GM18873 (cell line): ENCODE results near the gene TRIM69.
"Not testable (repeated sequence)": the region's sequence is repeated elsewhere in the genome, so short reads cannot be mapped to it uniquely, and the experiment has no call there.

Experiments
- ATAC-seq: cut with Tn5 transposase; IDR thresholded peaks from one replicate; pipeline ENCODE4 v1.9.1; 2021; ENCODE audit warnings: mild to moderate bottlenecking, moderate library complexity, moderate number of reproducible peaks; ENCODE audit not compliant: unreplicated experiment, low FRiP score

TRIM69 gene

GRCh38 chr15:44735482-44736180 is 697 bp upstream of the TRIM69 start:
- ATAC-seq: no peak

- ATAC-seq: no peak
These were observed 2.1 kb downstream of the TRIM69 start for GRCh38 chr15:44738340-44738984.

- ATAC-seq: not testable (repeated sequence)
These were observed 3.0 kb downstream of the TRIM69 start for GRCh38 chr15:44739222-44739847.

DNA sequence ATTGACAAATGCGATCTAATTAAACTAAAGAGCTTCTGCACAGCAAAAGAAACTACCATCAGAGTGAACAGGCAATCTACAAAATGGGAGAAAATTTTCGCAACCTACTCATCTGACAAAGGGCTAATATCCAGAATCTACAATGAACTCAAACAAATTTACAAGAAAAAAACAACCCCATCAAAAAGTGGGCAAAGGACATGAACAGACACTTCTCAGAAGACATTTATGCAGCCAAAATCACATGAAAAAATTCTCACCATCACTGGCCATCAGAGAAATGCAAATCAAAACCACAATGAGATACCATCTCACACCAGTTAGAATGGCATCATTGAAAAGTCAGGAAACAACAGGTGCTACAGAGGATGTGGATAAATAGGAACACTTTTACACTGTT is 7.1 kb downstream of the TRIM69 start:
- ATAC-seq: not testable (repeated sequence)

- no peak for ATAC-seq
These were observed 17.0 kb downstream of the TRIM69 start for GRCh38 chr15:44753345-44753744.

GRCh38 chr15:44763187-44763586 is 26.9 kb downstream of the TRIM69 start:
- ATAC-seq: no peak

DNA sequence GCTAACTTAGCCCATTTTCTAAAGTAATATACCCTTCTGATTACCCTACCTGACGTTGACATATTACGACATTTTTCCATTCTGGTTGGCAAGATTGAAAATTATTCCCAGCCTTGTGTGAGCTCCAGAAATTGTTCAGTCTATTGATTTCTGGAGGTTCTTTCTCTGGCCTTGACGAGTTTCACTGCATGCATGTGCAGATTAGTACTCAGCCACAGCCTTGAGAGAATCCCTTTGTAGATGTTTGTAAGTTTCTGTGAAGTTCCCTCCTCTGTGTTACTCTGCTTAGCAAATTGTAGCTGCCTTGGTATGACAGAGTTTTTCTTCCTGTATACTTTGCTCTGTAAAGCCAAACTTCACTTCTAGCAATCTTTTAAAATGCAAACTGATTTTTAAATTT is 27.5 kb downstream of the TRIM69 start:
- ATAC-seq: no peak

DNA sequence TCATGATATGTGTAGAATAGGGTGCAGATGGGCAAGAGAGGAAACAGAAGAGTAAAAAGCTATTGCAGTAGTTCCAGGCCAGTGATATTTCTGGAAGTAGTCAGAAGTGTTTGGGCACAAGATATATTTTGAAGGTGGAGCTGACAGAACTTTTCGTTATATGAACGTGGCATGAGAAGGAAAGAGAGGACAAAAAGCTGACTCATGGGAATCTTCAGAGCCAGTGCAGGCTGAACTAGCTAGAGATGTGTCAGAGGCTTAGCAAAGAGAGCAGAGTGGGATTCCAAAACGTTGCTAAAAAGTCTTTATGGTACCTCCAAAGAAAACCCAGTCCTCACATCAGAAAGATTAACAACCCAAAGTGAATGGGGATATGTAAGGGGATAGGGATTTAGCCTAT is 28.7 kb downstream of the TRIM69 start:
- no peak for ATAC-seq

- no peak for ATAC-seq
These were observed 33.2 kb downstream of the TRIM69 start for GRCh38 chr15:44769521-44769920.

DNA sequence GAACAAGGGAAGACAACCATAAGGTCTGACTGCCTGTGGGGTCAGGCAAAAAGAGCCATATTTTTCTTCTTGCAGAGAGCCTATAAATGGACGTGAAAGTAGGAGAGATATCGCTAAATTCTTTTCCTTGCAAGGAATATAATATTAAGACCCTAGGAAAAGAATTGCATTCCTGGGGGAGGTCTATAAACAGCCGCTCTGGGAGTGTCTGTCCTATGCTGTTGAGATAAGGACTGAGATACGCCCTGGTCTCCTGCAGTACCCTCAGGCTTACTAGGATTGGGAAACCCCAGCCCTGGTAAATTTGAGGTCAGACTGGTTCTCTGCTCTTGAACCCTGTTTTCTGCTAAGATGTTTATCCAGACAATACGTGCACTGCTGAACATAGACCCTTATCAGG is 34.4 kb downstream of the TRIM69 start:
- not testable (repeated sequence) for ATAC-seq

DNA sequence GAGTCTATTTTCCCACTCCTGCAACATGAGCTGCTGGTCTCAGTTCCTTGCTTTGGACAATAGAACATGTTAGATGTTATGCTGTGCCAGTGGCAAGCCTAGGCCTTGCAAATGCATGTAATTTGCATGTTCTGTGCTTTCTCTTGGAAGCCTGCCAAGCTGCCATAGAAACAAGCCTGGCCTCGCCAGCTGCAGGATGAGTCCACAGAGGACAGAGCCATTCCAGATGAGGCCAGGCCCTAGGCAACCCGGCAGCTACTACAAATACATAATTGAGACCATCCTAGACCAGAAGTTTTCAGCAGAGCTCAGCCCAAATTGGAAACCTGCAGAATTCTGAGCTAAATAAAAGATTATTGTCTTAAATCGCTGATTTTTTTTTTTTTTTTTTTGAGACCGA is 39.6 kb downstream of the TRIM69 start:
- no peak for ATAC-seq

- ATAC-seq: no peak
These were observed 43.4 kb downstream of the TRIM69 start for GRCh38 chr15:44779761-44780160.

- ATAC-seq: no peak
These were observed 44.3 kb downstream of the TRIM69 start for GRCh38 chr15:44780608-44781007.

DNA sequence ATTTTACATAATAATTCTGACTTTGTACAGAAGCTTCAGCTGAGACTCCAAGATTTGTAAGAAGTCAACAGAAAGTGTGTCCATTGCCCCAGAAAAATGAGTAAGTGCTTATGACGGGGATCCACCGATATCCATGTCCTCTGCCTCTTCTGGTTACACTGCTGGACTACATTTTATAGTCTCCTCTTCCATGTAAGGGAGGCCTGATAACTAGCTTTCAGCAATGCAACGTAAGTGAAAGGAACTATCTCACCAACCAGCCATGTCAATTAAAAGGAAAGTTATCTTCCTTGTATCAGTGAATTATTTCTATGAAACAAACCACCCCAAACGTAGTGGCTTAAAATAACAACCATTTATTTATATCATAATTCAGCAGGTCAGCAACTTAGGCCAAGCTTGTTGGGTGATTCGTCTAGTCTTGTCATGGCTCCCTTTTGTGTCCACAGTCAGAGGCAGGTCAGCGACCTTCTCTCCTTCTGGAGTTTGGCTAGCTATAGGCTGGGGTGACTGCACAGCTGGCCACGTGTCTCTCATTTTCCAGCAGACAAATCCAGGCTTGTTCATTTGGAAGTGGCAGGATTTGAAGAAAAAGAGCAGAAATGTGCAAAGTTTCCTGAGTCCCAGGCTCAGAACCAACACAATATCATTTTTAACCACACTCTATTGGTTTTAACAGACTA is 44.9 kb downstream of the TRIM69 start:
- ATAC-seq: no peak

- ATAC-seq: no peak
These were observed 46.2 kb downstream of the TRIM69 start for GRCh38 chr15:44782516-44782915.

DNA sequence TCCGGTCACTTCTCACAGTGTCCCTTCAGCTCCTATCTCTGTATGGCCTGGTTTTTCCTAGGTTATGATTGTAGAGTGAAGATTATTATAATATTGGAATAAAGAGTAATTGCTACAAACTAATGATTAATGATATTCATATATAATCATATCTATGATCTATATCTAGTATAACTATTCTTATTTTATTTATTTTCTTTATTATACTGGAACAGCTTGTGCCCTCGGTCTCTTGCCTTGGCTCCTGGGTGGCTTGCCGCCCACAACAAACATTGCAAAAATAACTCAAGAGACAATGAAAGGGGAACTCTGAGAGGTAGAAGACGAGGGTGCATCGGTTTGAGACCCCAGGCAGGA is 48.6 kb downstream of the TRIM69 start:
- ATAC-seq: not testable (repeated sequence)

DNA sequence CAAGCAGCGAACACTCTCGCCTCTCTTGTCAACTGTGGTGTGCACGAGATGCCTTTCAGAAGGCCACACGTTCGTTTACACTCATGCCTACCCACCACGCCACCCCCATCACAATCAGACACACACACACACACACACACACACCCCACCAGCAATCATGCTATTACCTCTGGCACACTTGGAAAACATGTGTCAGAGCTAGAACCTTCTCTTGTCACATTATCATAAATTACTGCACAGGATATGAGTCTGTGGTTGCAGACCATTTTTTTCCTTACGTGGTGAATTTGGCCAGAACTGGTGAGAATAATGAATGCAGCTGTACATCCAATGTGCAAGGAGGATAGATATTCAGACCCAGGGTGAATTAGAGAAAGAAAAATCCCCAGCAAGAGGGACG is 52.4 kb downstream of the TRIM69 start:
- ATAC-seq: no peak

GRCh38 chr15:44790215-44790614 is 53.9 kb downstream of the TRIM69 start:
- no peak for ATAC-seq

GRCh38 chr15:44790656-44791055 is 54.3 kb downstream of the TRIM69 start:
- no peak for ATAC-seq

- ATAC-seq: no peak
These were observed 56.4 kb downstream of the TRIM69 start for GRCh38 chr15:44792715-44793114.

- ATAC-seq: no peak
These were observed 57.7 kb downstream of the TRIM69 start for GRCh38 chr15:44794072-44794471.
